GM10847 (cell line): ENCODE data around the gene ELOVL2.

Source experiments
- POLR2A ChIP-seq: IDR thresholded peaks from 2 replicates; pipeline ENCODE4 v1.6.1; 2011; ENCODE audit not compliant: insufficient read length; ENCODE audit errors: extremely low read depth

The ELOVL2 gene

DNA sequence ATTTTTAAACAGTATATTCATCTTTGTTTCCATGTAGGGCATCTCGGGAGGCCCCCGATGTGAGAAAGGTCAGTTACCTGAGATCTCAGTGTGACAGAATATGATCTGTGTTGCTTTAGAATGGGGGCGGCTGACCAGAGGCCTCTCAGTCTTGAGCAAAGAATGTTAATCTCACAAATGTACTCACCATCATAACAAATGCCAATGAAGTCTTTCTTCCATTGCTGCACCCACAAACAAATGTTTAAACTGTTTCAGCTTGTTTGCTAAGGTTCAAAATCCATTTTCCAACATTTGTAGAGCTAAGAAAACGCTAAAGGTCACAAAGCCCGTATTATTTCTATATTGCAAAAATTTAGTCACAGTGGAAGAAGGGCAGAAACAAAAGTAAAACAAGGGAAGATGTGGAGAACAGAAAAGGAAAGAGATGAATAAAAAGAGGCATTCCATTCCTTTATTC lies 31.8 kb downstream of the ELOVL2 start:
- no peak for TF ChIP-seq POLR2A

DNA sequence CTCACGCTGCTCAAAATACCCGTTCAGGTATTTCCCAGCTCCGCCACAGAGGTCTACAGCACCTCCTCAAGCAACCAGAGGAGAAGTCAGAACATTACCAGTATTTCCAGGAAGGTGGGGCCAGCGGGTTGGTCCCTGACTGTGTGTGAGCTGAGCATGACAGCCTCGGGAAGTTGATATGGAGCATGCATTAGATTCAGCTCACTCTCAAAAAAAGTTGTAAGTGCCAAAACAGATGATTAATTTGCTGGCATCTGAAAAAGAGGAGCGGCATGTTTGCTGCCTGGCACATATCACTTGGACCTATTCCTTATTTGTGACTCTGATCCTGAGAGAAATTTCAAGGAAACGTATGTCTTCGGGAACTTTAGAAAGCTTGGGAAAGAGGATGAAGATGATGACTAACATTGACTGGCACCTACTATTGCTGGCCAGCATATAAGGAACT lies 32.3 kb downstream of the ELOVL2 start:
- TF ChIP-seq POLR2A, result no peak

GRCh38 chr6:11009353-11009752 lies 34.8 kb downstream of the ELOVL2 start:
- no peak for TF ChIP-seq POLR2A

DNA sequence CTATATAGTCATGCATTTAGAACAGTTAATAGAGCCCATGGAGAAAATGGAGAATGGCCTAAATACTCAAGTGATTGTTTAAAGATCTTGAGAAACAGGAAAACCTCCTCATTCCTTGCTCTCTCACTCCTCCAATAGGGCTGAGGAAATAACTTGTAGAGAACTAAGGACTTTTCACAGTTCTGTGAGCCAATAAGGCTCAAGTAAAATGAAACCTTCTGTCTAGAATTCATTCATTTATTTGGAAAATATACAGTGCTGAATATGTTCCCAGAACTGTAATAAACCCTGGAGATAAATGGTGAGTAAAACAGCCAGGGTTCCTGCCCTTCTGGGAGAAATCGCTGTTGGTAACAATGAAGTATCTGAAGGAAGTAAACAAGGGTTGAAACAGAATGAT lies 35.3 kb downstream of the ELOVL2 start:
- TF ChIP-seq POLR2A, result no peak

GRCh38 chr6:11007715-11008608 lies 36.1 kb downstream of the ELOVL2 start:
- no peak for TF ChIP-seq POLR2A

DNA sequence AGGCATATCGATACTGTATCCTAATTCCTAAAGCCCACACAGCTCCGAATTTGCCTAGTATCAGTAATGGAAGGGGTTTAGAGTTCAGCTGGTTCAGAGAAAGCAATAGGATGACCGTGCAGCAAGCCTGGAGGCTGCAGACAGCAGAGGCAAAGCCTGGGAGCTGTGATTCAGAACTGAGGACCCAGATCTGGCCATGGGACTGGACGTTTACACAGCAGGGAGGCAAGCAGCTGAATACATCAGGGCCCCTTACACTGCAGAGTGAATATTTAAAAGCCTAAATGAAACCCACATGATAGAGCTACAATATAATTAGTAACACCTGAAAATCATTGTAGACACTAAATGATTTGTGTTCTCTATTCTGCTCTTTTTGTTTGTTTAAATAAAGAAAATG lies 38.0 kb downstream of the ELOVL2 start:
- TF ChIP-seq POLR2A, result no peak

DNA sequence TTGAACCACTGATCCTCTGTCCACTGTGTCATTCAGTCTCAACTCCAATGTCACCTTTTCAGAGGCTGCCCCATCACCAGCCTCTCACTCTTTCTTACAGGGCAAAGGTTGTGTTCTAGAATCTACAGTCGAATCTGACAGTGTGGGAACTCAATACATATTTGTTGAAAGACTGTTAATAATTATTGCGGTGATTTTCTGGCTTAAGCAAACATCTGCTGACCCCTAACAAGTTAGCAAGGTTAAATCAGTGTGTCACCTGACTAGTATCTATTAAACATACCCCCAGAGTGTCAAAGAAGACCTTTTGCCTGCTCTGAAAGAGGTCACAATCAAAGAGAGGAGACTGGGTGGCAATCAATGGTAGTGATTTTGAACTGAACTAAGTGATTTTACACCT lies 41.9 kb downstream of the ELOVL2 start:
- no peak for TF ChIP-seq POLR2A

- TF ChIP-seq POLR2A, result no peak
These were observed 44.1 kb downstream of the ELOVL2 start for GRCh38 chr6:10999994-11000393.

GRCh38 chr6:10995114-10995707 lies 48.9 kb downstream of the ELOVL2 start:
- no peak for TF ChIP-seq POLR2A

DNA sequence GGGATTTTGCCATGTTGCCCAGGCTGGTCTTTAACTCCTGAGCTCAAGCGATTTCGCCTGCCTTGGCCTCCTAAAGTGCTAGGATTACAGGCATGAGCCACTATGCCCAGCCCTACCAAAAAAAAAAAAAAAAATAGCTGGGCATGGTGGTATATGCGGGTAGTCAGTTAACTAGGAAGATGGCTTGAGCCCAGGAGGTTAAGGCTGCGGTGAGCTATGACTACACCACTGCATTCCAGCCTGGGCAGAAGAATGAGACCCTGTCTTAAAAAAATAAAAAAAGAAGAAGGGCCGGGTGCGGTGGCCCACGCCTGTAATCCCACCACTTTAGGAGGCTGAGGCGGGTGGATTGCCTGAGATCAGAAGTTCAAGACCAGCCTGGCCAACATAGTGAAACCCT lies 50.2 kb downstream of the ELOVL2 start:
- no peak for TF ChIP-seq POLR2A

GRCh38 chr6:10991115-10991514 lies 53.0 kb downstream of the ELOVL2 start:
- no peak for TF ChIP-seq POLR2A

- no peak for TF ChIP-seq POLR2A
These were observed 54.5 kb downstream of the ELOVL2 start for GRCh38 chr6:10989587-10989986.

DNA sequence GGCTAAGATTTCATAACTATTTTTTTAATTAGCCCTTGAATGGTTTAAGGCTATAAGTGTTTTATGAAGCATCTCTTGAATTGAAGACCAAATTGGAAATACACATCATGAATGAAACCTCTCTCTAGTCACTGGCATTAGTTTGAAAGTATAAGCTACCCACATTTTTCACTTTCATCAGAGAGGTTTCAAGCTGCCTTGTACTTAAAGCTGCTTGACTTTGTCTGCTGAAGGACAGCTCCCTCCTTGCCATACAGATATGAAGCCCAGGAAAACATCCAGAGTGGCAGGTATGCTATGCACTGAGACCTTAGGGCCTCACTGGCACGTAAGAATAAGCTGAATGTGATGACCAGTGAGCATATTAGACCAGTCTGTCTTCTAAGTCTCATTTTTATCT lies 62.7 kb downstream of the ELOVL2 start:
- TF ChIP-seq POLR2A, result no peak

DNA sequence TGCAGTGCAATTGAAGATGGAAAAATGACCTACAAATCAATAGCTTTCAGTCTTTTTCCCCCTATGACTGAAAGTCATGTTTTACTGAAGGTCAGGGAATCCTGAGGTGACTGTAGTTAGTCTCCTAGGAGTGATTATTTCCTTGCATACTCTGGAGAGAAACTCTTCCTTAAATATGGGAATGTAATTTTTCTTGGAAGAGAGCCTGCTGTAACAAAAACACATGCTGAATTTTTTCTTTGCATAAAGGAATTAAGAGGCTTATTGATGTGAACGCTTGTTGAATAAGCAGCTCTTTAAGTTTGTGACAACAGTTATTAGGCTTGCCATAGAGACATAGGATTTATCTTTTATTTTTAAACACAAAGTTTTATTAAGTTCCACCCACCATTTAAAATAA lies 64.5 kb downstream of the ELOVL2 start:
- no peak for TF ChIP-seq POLR2A

- TF ChIP-seq POLR2A, result no peak
These were observed 66.7 kb downstream of the ELOVL2 start for GRCh38 chr6:10977231-10977968.

- TF ChIP-seq POLR2A, result no peak
These were observed 67.5 kb downstream of the ELOVL2 start for GRCh38 chr6:10976571-10976970.
